HG03103 (cell line): Measurements from ENCODE around the gene FSD1.
"Not testable (repeated sequence)": the region's sequence is repeated elsewhere in the genome, so short reads cannot be mapped to it uniquely, and the experiment has no call there.

Source experiments
- ATAC-seq: cut with Tn5 transposase; IDR thresholded peaks from one replicate; pipeline ENCODE4 v1.9.1; 2021; ENCODE audit warnings: low read depth; ENCODE audit not compliant: unreplicated experiment

Gene FSD1

DNA sequence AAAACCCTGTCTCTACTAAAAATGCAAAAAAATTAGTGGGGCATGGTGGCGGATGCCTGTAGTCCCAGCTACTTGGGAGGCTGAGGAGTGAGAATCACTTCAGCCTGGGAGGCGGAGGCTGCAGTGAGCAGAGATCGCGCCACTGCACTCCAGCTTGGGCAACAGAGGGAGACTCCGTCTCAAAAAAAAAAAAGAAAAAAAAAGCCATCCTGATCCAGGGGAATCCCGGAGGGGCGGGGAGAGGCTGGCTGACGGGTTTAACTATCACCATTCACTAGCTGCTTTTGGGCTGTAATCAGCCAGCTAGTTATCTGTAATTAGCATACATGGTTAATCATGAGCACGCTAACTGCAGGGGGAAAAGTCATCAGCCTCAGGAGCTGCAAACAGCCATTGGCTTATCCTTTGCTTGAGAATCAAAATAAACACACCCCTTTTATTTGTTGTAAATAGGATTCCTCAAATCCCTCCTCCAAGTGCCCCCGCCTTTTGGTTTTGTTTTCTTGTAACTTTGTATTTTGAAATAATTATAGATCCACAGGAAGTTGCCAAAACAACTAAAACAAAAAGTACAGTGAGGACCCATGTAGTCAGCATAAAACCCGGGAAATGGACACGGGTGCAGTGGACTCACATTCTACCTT lies 9.6 kb downstream of the FSD1 start:
- ATAC-seq: no peak

DNA sequence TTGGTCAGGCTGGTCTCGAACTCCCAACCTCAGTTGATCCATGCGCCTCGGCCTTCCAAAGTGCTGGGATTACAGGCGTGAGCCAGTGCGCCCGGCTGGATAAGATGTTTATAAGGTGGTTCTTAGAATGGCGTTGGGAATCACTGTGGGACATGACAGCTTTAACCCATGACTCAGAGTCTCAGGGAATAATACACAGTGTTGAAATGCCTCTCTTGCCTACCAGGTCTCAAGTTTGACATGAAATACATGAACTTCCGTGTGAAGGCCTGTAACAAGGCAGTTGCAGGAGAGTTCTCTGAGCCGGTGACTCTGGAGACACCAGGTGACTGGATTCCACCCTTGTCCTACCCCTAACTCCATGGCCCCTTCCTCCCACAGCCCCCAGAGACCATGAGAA lies 12.6 kb downstream of the FSD1 start:
- ATAC-seq: no peak

DNA sequence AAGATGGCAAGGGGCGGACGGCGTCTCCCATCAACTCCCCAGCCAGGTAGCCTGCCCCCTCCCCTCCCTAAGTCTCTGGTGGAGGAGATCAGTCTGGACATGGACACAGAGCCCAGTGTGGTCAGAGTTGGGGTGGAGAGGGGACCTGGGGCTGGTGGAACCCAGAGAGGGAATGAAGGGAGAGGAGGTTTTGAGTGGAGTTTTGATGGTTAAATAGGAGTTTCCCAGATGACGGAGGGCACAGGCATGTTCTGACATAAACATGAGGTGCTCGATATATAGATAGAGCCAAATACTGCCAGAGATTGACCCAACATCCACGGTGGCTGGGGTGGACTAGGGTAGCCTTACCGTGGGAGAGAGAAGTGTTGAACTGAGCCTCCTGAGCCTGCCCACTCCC lies 14.1 kb downstream of the FSD1 start:
- ATAC-seq: no peak

DNA sequence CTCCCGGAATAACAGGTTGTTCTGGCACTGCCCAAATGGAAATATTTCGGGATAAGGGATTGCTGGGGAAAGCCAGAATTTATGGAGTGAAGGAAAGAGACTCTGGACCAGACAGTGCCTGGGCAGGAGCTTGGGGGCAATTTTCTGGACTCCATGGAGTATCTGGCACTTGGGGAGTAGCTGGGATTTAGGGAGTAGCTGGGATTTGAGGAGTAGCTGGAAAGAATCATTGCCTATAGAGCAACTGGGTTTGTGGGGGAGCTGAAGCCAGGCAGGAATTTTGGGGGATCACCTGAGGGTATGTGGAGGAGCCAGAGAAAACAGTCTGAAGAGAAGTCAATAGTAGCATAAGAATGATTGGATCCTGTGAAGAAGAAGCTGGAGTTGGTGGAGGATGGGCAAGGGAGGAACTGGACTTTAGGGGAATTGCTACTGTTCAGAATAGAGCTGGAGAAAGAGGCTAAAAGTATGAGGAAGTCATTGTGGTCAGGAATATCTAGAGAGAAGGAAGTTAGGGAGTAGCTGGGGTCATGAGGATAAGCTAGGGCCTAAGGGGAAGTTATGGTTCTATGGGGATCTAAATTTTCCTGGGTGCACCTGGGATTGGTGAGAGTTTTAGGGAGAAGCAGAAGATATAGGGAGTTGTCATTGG lies 14.8 kb downstream of the FSD1 start:
- ATAC-seq: no peak

DNA sequence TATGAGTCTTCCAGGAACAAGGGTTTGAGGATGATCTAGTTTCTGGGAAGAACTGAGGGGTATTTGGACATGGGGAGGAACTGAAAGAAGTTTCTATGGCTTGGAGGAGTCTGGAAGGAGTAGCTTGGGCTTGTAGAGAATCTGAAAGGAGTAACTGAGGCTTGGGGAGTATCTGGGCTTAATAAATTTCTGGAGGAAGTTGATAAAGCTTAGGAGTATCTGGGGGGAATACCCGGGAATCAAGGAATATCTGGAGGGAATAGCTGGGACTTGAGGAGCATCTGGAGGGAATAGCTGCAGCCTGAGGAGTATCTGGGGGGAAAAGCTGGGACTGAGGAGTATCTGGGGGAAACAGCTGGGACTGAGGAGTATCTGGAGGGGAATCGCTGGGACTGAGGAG lies 16.0 kb downstream of the FSD1 start:
- ATAC-seq: no peak

DNA sequence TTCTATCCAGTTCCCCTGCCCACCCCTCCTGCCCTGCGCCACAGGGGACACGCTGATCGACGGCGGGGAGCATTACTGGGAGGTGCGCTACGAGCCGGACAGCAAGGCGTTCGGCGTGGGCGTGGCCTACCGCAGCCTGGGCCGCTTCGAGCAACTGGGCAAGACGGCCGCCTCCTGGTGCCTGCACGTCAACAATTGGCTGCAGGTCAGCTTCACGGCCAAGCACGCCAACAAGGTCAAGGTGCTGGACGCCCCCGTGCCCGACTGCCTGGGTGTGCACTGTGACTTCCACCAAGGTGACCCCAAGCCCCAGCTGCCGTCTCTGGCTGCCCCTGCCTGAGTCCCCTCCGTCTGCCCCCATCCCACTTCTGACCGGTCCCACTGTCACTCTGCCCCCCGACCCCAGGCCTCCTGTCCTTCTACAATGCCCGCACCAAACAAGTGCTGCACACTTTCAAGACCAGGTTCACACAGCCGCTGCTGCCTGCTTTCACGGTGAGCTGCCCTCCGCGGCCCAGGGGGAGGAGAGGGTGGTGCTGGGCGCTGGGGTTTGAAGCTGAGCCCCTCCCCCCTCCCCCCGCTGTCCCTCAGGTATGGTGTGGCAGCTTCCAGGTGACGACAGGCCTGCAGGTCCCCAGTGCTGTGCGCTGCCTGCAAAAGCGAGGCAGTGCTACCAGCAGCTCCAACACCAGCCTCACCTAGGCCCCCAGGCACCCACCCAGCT lies 18.7 kb downstream of the FSD1 start:
- ATAC-seq: no peak

DNA sequence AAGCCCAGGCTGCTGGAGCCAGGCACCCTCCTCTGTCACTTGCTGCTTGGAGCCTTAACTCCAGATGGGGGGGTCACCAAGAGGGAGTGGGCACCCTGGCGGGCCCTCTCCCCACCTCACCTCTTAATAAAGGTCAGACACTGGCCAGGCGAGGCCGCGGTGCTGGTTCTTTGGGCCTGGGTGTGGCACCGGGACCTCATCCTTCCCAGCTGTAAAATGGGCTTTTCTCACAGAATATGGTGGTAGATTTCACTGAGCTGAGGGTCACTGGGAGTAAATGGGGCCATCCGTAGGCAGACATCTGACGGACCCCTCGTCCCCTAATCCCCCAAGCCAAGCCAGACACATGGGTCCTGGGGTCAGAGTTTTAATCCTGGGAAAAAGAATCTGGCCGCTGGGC lies 19.3 kb downstream of the FSD1 start:
- no peak for ATAC-seq

DNA sequence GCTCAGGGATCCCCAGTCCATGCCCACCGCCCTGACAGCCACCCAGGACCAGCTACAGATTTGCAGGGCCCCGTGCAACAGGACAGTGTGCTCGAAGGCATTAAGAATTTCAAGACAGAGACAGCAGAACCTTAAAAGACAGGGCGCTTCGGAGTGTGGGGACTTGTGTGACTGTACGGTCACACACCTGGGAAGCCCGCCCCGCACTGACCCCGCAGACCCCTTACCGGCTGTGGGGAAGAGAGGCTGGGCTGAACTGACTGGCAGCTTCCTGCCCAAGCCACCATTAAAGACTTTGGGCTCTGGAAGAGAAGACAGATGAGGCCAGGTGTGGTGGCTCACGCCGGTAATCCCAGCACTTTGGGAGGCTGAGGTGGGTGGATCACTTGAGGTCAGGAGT lies 19.8 kb downstream of the FSD1 start:
- ATAC-seq: no peak

DNA sequence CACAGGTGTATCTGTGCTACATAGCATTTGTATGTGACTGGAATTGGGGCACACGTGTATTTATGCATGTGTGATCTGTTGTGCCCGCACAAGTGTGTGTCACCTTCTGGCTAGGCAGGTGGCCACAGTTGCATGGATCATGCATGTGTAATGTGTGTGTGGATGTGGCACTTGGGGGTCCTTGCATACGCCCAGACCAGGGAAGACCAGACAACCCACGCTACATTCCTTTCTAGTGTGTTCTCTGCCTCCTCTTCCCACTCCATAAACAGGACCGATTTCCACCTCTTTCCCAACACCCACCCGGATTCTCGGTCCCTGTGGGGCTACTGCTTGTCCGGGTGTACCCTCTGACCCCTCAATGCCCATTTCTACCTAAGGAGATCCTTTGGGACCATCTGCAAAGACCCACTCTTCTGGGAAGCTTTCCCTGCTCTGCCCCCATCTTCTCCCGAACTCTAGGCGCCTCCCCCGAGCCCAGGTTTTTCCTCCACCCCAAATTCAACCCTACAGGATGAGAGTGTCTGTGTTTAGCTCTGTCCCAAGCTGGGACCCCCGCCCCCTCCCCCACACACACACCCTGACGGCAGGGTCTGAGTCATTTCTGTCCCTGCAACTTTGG lies 21.9 kb downstream of the FSD1 start:
- ATAC-seq: no peak

DNA sequence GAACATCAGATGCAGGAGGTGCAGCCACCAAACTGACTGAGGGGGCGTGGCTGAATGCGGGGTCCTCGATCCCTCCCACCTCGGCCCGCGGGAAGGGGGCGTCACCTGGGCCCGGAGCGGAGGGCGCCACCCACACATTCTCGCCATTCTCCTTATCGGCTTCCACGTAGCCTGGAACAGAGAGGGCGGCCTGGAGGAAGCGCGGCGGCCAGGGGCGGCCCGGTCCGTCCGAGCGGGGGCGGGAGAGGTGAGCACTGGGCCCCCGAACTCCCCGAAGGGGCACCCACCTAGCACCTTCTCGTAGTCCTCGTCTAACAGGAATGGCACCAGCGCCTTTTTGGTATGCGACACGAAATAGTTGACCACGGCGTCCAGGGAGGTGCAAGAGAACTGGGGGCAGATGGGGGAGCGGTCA lies 22.4 kb downstream of the FSD1 start:
- ATAC-seq: no peak

DNA sequence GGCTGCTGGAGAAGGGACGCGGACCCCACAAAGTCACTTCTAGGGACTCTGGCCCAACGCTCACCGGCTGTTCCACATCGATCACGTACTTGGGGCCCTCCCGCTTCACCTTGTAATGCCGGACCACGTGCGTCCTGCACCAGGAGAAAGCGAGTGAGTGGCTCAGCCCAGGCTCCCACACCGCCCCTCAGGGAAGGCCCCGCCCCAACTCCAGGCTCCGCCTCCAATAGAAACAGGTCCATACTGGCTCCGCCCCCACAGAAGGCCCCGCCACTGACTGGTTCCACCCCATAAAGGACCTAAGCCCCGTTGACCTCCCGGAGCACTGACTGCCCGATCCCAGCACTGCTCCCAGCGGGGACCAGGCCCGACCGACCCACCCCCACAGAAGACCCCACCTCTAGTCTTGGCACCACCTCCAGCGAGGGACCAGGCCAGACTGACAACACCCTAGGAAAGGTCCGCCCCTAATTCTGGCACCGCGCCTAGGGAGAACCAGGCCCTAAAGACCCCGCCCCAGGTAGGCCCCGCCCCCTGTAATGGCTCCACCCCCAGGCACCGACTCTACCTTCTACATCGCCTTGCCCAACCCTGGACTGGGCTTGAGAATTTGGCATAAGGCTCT lies 23.0 kb downstream of the FSD1 start:
- ATAC-seq: no peak

DNA sequence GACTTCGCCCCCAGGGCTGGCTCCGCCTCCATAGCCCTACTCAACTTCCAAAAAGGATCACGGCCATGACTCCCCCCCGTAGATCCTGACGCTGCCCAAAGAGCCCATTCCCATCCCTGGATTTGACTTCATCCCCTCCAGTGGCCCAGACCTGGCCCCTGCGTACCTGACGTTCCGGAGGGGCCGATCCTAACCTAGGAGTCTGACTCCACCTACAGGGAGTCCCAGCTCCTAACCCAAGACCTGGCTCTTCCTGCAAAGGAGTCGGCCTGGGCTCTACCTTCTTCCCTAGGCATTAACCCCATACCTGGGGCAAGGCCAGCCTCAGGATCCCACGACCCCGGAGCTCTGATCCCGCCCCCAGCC lies 23.5 kb downstream of the FSD1 start:
- ATAC-seq: no peak

DNA sequence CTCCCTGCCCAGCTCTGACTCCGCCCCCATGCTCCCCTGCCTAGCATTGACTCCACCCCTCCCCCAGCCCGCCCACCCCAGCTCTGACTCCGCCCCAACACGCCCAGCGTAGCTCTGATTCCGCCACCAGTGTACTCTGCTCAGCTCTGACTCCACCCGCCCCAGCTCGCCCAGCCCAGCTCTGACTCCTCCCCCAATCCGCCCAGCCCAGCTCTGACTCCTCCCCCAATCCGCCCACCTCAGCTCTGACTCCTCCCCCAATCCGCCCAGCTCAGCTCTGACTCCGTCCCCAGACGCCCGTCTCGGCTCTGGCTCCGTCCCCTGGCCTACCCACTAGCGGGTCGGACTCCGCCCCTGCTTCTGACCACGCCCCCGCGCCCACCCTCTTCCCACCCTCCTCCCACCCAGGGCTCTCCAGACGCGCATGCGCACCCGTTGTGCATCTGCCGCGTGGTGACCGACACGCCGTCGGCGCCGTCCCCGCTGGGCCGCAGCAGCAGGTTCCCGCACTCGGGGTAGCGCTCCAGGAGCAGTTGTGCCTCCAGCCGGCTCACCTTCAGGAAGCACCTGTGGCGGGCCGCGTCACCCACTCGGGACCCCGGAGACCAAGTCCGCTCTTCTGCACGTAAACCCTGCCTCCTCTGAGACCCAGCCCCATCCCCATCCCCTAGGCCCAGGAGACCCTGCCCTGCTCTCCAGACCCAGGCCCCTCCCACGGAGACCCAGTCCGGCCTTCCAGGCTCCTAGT lies 24.0 kb downstream of the FSD1 start:
- peak; percentile 75 for ATAC-seq

DNA sequence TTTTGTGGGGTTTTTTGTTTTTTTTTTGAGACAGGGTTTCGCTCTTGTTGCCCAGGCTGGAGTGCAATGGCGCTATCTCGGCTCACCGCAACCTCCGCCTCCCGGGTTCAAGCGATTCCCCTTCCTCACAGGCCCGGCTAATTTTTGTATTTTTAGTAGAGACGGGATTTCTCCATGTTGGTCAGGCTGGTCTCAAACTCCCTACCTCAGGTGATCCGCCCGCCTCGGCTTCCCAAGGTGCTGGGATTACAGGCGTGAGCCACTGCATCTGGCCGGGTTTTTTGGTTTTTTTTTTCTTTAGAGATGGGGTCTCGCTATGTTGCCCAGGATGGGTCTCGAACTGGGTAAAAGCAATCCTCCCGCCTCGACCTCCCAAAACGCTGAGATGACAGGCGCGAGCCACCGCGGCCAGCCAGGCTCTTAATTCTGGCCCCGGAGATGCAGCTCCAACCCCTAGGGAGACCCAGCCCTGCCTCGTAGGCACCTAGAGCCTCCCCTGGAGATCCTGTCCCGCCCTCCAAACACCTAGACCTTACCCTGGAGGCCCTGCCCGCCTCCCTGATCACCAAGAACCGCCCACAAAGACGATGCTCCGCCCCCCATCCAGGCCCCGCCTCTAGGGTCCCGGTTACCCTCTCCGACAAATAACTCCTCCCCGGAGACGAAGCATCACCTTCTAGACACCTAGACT lies 24.7 kb downstream of the FSD1 start:
- ATAC-seq: not testable (repeated sequence)

DNA sequence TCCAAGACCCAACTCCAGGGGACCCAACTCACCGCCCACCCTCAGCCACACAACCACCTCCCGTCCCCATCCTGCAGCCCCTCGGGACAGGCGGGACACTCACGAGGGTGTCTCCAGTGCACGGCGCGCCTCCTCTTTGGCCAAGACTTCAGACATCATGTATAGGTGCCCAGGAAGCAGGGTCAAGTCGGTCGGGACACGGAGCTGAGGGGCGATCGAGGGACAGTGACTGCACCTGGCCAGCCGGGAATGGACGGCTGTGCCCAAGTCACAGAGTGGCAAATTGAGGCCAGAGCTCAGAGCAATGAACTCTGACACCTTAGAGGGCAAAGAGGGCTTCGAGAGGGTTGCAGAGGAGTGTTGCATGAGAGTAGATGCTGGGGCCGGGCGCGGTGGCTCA lies 25.5 kb downstream of the FSD1 start:
- ATAC-seq: no peak

DNA sequence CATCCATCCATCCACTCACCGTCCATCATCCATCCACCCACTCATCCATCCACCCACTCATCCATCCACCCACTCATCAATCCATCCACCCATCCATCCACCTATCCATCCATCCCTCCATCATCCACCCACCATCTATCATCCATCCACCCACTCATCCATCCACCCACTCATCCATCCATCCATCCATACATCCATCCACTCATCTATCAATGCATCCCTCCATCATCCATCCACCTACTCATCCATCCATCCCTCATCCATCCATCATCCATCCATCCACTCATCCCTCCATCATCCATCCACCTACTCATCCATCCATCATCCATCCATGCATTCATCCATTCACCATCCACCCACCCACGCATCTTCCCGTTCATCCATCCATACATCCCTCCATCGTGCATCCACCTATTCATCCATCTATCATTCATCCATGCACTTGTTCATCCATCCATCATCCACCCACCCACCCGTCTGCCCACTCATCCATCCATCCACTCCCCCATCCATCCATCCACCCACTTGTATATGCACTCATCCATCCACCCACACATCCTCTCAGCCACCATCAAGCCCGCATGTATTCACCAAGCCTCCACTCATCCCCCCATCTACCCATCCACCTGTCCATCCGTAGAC lies 30.7 kb downstream of the FSD1 start:
- ATAC-seq: no peak

DNA sequence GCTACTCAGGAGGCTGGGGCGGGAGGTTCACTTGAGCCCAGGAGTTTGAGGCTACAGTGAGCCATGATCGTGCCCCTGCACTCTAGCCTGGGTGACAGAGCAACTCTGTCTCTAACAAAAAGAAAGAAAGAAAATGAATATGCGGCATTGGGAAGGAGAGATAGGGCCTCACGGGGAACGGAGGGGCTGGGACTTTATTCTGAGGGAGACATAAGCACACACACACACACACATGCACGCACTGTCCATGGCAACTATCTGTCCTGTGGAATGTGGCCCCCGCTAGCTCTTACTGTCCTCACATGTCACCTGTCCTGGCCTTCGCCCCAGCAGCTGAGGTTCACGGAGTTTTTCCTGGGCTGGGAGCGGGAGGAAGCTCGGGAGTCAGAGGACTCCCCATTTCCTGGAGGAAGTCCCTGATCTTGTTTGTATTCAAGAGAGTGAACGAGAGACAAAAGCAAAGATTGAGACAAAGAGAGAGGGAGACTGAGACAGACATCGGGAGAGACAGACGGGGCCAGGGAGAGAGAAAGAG lies 33.6 kb downstream of the FSD1 start:
- ATAC-seq: no peak

DNA sequence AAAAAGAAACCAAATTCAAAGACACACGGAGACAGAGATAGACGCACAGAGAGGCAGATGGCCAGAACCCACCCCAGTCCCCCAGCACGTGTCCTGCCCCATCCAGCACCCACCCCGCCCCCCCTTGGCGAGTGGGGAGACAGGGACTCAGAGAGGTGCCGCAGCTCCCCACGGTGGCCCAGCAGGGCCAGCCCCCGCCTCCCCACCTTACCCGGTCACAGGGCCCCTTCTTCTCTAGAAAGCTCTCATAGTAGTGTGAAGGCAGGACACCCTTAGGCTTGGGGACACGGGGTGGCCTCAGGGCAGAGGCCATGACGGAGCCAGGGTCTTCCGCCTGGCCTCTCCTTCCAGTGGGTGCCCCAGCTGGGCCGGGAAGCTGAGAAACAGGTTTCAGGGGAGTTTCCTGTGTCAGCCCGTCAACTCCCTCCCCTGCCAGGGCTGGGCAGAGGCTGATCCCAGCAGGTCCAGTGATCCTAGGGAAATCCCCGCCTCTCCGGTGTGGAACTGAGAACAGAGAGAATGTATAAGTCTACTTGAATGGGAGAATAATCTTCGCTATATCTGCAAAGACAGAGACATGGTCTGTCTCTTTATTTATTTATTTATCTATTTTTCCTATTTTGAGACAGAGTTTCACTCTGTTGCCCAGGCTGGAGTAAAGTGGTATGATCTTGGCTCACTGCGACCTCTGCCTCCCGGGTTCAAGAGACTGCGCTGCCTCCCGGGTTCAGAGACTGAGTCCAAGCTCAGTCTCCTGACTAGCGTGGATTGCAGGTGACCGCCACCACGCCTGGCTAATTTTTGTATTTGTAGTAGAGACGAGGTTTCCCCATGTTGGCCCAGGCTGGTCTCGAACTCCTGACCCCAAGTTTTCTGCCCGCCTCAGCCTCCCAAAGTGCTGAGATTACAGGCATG lies 34.3 kb downstream of the FSD1 start, which contains the start of gene STAP2:
TSS of gene STAP2 (minus strand) at position 387 of the 915 bp plus-strand sequence. CDS start at position 313, 74 bp downstream.
- no peak for ATAC-seq
